Esophagus muscularis mucosa (tissue), 4 donors: ENCODE measurements around the gene BATF2. TPM values are rescaled to one million over a fixed set of nuclear protein-coding genes. Genes with fewer than 3 reads are reported as not detected.
"Not testable (repeated sequence)": the region's sequence is repeated elsewhere in the genome, so short reads cannot be mapped to it uniquely, and the experiment has no call there.

ENCODE experiments used
- DNase-seq: peaks from one replicate; pipeline ENCODE4 v3.0.0-alpha.2; 2017; ENCODE audit errors: extremely low spot score
- H3K27ac ChIP-seq, 4 donors: fragments of 200-600 bp; sonication (generic); replicated peaks in 1 of 4; 1 replicate in 3 of 4; 2 replicates in 1 of 4; pipeline ENCODE4 v1.5.1; 2016 to 2019; ENCODE audit warnings: mild to moderate bottlenecking in 1 of 4
- H3K27me3 ChIP-seq, 4 donors: fragments of 200-600 bp; sonication (generic); one replicate each; pipeline versions ENCODE4 v1.5.1 to v1.6.0; 2016 to 2019
- H3K36me3 ChIP-seq, 4 donors: fragments of 200-600 bp; sonication (generic); one replicate each; pipeline ENCODE4 v1.5.1; 2016 to 2019
- H3K4me1 ChIP-seq, 4 donors: fragments of 200-600 bp; sonication (generic); one replicate each; pipeline ENCODE4 v1.5.1; 2016 to 2019
- H3K4me3 ChIP-seq, 4 donors: fragments of 200-600 bp; sonication (generic); 1 replicate in 2 of 4; 2 replicates in 2 of 4; pipeline ENCODE4 v1.5.1; 2016 to 2019; ENCODE audit warnings: mild to moderate bottlenecking in 4 of 4, moderate library complexity in 1 of 4
- H3K9me3 ChIP-seq, 4 donors: fragments of 200-600 bp; sonication (generic); 1 replicate in 3 of 4; 2 replicates in 1 of 4; pipeline ENCODE4 v1.5.1; 2016 to 2019
- CTCF ChIP-seq, 3 experiments: fragments of 200-600 bp in 2 of 3; fragments of 450-650 bp in 1 of 3; sonication (generic) in 2 of 3; IDR thresholded peaks; one replicate each; pipeline ENCODE4 v1.5.1; 2017 to 2019; ENCODE audit warnings: antibody characterized with exemption in 3 of 3, mild to moderate bottlenecking in 2 of 3, moderate library complexity in 1 of 3
- EP300 ChIP-seq: sonication (generic); formaldehyde crosslinking; IDR thresholded peaks from one replicate; pipeline ENCODE4 v1.6.1; 2017; ENCODE audit warnings: antibody characterized with exemption
- POLR2A ChIP-seq: fragments of 450-650 bp; IDR thresholded peaks from one replicate; pipeline ENCODE4 v1.6.1; 2017; ENCODE audit warnings: antibody characterized with exemption, moderate library complexity, mild to moderate bottlenecking, low read depth
- POLR2AphosphoS5 ChIP-seq, 2 donors: sonication (generic); formaldehyde crosslinking; IDR thresholded peaks; one replicate each; pipeline ENCODE4 v1.6.1; 2017; ENCODE audit warnings: antibody characterized with exemption in 2 of 2
- whole genome bisulfite sequencing: methylation state at CpG from one replicate; pipeline ENCODE4 v1.1.5; 2018; 5-methylcytosine and 5-hydroxymethylcytosine counted together
- intact Hi-C: fragments of 100-400 bp; cut with DNase I; formaldehyde crosslinking; loops from one replicate; pipeline ENCODE4 v1.15.1; 2023
- total RNA-seq, 4 donors: library from RNA; depleted of rRNA; stranded (reverse); fragments of >200 nt; gene quantifications; one replicate each; pipeline versions ENCODE4 v1.1.0 to v1.2.1, GENCODE V29; 2016

The BATF2 gene
- total RNA-seq, 4 donors from 2014 or later: 0.42 to 5.1 (median 3.1) TPM

GRCh38 chr11:65008016-65008415 is 11.2 kb upstream of the BATF2 start:
- intact Hi-C loops: no loop called here
- WGBS: 69% methylated on average over 6 of the region's 7 CpGs
- peaks cover 4 to 7% (median 5%) of the 10 kb centered on the region in 4 donors for H3K4me1 ChIP-seq

GRCh38 chr11:65003968-65004367 is 7.2 kb upstream of the BATF2 start:
- H3K9me3 ChIP-seq, H3K27ac ChIP-seq, intact Hi-C loops, DNase-seq, H3K27me3 ChIP-seq, H3K36me3 ChIP-seq, H3K4me1 ChIP-seq, H3K4me3 ChIP-seq: not testable (repeated sequence)
- 73% methylated on average over 3 of the region's 3 CpGs for WGBS

More at GRCh38 chr11:65008016-65008415, 11.2 kb upstream of the BATF2 start:
- DNase-seq: no peak
- no peak for TF ChIP-seq EP300
- TF ChIP-seq POLR2AphosphoS5 (IDR thresholded peaks at IDR 0.05): no peak
- TF ChIP-seq POLR2A: no peak
- no peak for TF ChIP-seq CTCF (IDR thresholded peaks at IDR 0.05)
- Histone ChIP-seq H3K4me3 (no peak overlapping the region), H3K9me3 (no peaks in the 10 kb centered on the region), H3K27me3 (no peaks in the 10 kb centered on the region), H3K36me3 (no peaks in the 10 kb centered on the region), H3K27ac (no peak overlapping the region)

GRCh38 chr11:65003282-65003681 is 6.5 kb upstream of the BATF2 start:
- no peak for DNase-seq
- intact Hi-C loops: no loop called here
- peaks cover 0 to 5% (median 0%) of the 10 kb centered on the region in 4 donors for H3K4me1 ChIP-seq
- 75% methylated on average over 7 of the region's 7 CpGs for WGBS
- H3K27me3 ChIP-seq: no peaks in the 10 kb centered on the region
- no peaks in the 10 kb centered on the region for H3K36me3 ChIP-seq
- no peak overlapping the region for H3K27ac ChIP-seq
- H3K4me3 ChIP-seq: no peak overlapping the region
- no peaks in the 10 kb centered on the region for H3K9me3 ChIP-seq
- no peak for TF ChIP-seq EP300
- TF ChIP-seq POLR2A: no peak
- no peak for TF ChIP-seq CTCF (IDR thresholded peaks at IDR 0.05)
- TF ChIP-seq POLR2AphosphoS5 (IDR thresholded peaks at IDR 0.05): no peak

- intact Hi-C loops: no loop called here
- Histone ChIP-seq H3K4me1 (peaks cover 0 to 5% (median 0%) of the 10 kb centered on the region in 4 donors), H3K36me3 (no peaks in the 10 kb centered on the region), H3K9me3 (no peaks in the 10 kb centered on the region), H3K27ac (no peak overlapping the region), H3K4me3 (no peak overlapping the region), H3K27me3 (no peaks in the 10 kb centered on the region)
- no peak for TF ChIP-seq POLR2A
- TF ChIP-seq CTCF (IDR thresholded peaks at IDR 0.05): no peak
- TF ChIP-seq EP300: no peak
- TF ChIP-seq POLR2AphosphoS5 (IDR thresholded peaks at IDR 0.05): no peak
- 59% methylated on average over 5 of the region's 5 CpGs for WGBS
- no peak for DNase-seq
These were observed 5.9 kb upstream of the BATF2 start for GRCh38 chr11:65002706-65003105.

GRCh38 chr11:64999478-64999877 is 2.7 kb upstream of the BATF2 start:
- Histone ChIP-seq H3K27ac (no peak overlapping the region), H3K4me3 (no peak overlapping the region), H3K27me3 (no peaks in the 10 kb centered on the region), H3K9me3 (no peaks in the 10 kb centered on the region), H3K36me3 (no peaks in the 10 kb centered on the region), H3K4me1 (peaks cover 10 to 27% (median 18%) of the 10 kb centered on the region in 4 donors)
- no peak for DNase-seq
- TF ChIP-seq POLR2A (no peak), EP300 (no peak), CTCF (IDR thresholded peaks at IDR 0.05) (no peak), POLR2AphosphoS5 (IDR thresholded peaks at IDR 0.05) (no peak)
- whole genome bisulfite sequencing: 100% methylated on average over 1 of the region's 1 CpG
- intact Hi-C loops: no loop called here
